SHP77 treated with DMSO at 0.1 percent for 48 hours (cell line): Measurements from ENCODE around the gene ATN1.

ENCODE experiments used
- DNase-seq: peaks from one replicate; lab custom pipeline; 2025; lab: John Stamatoyannopoulos, UW

The ATN1 gene

GRCh38 chr12:6975297-6976032 is 47.7 kb downstream of the ATN1 start:
- DNase-seq, result no peak

DNA sequence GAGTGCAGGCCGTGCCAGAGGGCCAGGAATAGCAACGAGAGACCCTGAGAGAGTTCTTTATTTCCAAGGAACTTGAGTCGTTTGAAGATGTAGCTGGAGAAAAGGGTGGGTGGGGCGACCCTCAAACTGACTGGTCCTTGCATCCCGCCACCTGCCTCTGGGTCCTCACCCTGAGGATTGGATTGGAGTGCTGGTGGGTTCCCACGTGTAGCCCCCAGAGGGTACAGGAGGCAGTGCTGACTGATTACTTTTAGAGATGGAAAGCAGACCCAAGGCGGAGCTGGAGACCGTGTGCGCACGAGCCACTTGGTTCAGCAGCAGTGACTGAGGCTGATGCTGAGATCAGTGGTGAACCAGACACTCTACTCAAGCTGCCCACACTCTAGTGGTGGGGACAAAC is 49.9 kb downstream of the ATN1 start:
- DNase-seq, result no peak

- no peak for DNase-seq
Observed at GRCh38 chr12:6978188-6978587, 50.4 kb downstream of the ATN1 start.

DNA sequence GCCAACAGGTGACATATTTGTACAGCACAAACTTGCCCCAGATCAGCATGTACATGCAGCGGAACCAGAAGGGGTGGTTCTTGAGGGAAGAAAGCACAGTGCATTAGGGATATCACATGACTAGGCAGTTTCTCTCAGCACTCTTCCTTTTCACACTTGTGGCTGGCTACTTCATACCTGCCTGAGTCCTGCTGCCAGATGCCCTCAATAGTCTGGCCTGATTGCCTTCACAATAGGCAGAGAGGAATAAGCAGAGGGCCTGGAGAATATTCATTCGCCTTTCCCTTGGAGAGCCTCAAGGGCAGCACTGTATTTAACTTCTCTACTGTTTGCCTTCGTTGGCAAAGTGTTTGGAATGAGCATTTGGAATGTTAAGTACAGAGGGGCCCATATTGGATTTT is 50.9 kb downstream of the ATN1 start:
- no peak for DNase-seq

- no peak for DNase-seq
Observed at GRCh38 chr12:6979021-6979420, 51.3 kb downstream of the ATN1 start.

- no peak for DNase-seq
Observed at GRCh38 chr12:6979453-6979852, 51.7 kb downstream of the ATN1 start.

DNA sequence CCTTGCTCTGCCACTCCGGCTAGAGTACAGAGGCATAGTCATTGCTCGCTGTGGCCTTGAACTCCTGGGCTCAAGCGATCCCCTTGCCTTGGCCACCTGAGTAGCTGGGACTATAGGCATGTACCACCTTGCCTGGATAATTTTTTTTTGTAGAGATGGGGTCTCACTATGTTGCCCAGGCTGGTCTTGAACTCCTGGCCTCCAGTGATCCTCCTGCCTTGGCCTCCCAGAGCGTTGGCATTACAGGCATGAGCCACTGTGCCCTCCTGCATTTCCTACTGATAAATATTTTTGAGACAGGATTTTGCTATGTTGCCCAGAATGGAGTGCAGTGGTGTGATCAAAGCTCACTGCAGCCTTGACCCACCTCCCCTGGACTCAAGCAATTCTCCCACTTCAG is 52.3 kb downstream of the ATN1 start:
- DNase-seq, result no peak

DNA sequence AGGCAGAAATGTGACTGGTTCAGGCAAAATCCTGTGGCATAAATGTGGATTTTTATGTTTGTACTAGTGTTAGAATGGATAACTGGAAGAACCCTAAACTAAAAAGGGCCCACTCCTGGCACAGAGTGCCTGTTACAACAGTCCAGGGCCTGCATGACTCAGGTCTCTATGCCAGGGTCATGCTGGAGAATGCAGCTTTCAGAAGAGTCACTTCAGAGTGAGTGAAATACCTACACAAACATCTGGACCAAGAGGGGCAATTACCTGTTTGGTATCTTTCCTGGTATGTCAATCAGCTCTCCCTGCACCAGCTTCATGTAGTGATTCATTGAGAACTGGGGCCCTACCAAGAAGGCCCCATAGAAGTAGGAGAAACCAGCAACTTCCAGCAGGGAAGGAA is 53.0 kb downstream of the ATN1 start:
- no peak for DNase-seq

DNA sequence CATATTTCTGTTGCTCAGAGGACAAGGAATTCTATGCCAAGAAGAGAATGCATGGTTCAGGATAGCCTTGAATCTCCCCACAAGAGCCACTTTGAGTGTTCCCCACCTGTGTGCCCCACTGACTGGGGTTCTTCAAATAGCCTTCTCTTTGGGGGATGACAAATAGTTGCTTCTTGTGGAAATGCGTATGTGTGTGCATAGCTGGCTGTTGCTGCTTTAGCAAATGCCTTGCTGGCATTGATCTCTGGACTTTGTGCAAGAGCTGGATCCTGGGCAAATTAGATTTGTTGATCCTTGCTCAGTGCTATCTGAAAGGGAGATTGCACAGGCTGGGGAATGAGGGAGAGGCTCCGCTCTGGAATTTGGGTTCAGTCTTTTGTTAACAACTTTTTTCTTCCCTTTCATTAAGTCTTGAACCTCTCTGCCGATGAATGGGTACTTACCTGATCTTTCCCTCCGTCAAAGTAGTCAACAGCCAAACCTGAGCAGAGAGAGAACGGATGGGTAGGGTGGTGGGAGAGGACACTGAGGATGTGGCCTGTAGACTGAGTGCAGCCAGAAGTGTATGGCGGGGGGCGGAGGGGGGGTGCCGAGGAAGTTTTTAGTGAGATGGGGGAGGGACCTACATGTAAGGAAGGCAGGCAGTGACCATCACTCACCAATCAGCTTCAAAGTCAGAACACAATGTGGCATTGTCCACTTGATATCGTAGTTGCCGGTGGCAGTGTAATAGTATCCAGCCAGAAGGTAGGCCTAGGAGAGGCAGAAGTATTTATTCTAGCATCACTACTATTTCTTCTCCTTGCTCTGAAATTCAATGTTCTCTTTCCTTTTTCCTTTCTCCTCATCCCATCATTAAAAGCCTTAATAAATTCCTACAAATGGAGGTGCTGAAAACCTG is 53.6 kb downstream of the ATN1 start:
- DNase-seq, result no peak

- DNase-seq, result no peak
Observed at GRCh38 chr12:6982532-6982931, 54.8 kb downstream of the ATN1 start.

- DNase-seq, result no peak
Observed at GRCh38 chr12:6987956-6988553, 60.3 kb downstream of the ATN1 start.
